Pulmonary artery endothelial cell (primary cell): ENCODE measurements around the gene DMD. TPM values are rescaled to one million over a fixed set of nuclear protein-coding genes. Genes with fewer than 3 reads are reported as not detected.

Experiments used
- DNase-seq: peaks from one replicate; pipeline ENCODE4 v3.0.0-alpha.2; 2011; ENCODE audit warnings: low read depth, low spot score
- total RNA-seq: library from RNA; depleted of rRNA; stranded (reverse); fragments of >200 nt; gene quantifications from 2 replicates; pipeline ENCODE4 v1.2.3, GENCODE V29; 2014

Gene DMD
- total RNA-seq, 1 donor from 2014 or later = 5.7 TPM

GRCh38 chrX:31136144-31136611 is 2075.2 kb downstream of the DMD start:
- no peak for DNase-seq

GRCh38 chrX:31132821-31133241 is 2078.5 kb downstream of the DMD start:
- DNase-seq = no peak

GRCh38 chrX:31130457-31131220 is 2080.7 kb downstream of the DMD start:
- DNase-seq = no peak

- peak; percentile 15 for DNase-seq
Observed at GRCh38 chrX:31128855-31129254, 2082.5 kb downstream of the DMD start.

- no peak for DNase-seq
Observed at GRCh38 chrX:31127716-31128115, 2083.6 kb downstream of the DMD start.

- DNase-seq = no peak
Observed at GRCh38 chrX:31126205-31126604, 2085.1 kb downstream of the DMD start.

- no peak for DNase-seq
Observed at GRCh38 chrX:31124536-31124935, 2086.8 kb downstream of the DMD start.

GRCh38 chrX:31123335-31123734 is 2088.0 kb downstream of the DMD start:
- DNase-seq = no peak

- DNase-seq = no peak
Observed at GRCh38 chrX:31117266-31117665, 2094.1 kb downstream of the DMD start.

GRCh38 chrX:31115398-31115797 is 2096.0 kb downstream of the DMD start:
- no peak for DNase-seq

GRCh38 chrX:31114858-31115257 is 2096.5 kb downstream of the DMD start:
- no peak for DNase-seq

GRCh38 chrX:31112226-31112999 is 2098.9 kb downstream of the DMD start:
- DNase-seq = no peak

GRCh38 chrX:31110657-31111056 is 2100.7 kb downstream of the DMD start:
- DNase-seq = no peak

- no peak for DNase-seq
Observed at GRCh38 chrX:31099536-31100090, 2111.7 kb downstream of the DMD start.

GRCh38 chrX:31098079-31098478 is 2113.3 kb downstream of the DMD start:
- DNase-seq = no peak

- DNase-seq = no peak
Observed at GRCh38 chrX:31093639-31093975, 2117.7 kb downstream of the DMD start.

GRCh38 chrX:31092970-31093638 is 2118.2 kb downstream of the DMD start:
- no peak for DNase-seq

- no peak for DNase-seq
Observed at GRCh38 chrX:31092476-31092875, 2118.9 kb downstream of the DMD start.

GRCh38 chrX:31091819-31092218 is 2119.5 kb downstream of the DMD start:
- no peak for DNase-seq

- DNase-seq = no peak
Observed at GRCh38 chrX:31074522-31074921, 2136.8 kb downstream of the DMD start.

- no peak for DNase-seq
Observed at GRCh38 chrX:31071725-31072124, 2139.6 kb downstream of the DMD start, which contains the start of gene FTHL17. FTHL17 (minus strand) TSS chrX:31072041; CDS start chrX:31071953, 88 bp downstream.

- no peak for DNase-seq
Observed at GRCh38 chrX:31071262-31071661, 2140.1 kb downstream of the DMD start.
